Neural cell (in vitro differentiated cells): ENCODE measurements around the gene GINS1. TPM values are rescaled to one million over a fixed set of nuclear protein-coding genes. Genes with fewer than 3 reads are reported as not detected.

Experiments used
- H2AFZ ChIP-seq: fragments of 200-600, 300-800 bp; sonication (generic), shearing (Covaris generic); 2 replicates; pipeline ENCODE4 v1.6.0; 2014; ENCODE audit warnings: low read depth, mild to moderate bottlenecking, antibody characterized with exemption, low read length, moderate library complexity
- H3F3A ChIP-seq: fragments of 200-600 bp; shearing (Covaris generic); 2 replicates; pipeline ENCODE4 v1.6.1; 2016; ENCODE audit warnings: mild to moderate bottlenecking, moderate library complexity, mixed read lengths, antibody characterized with exemption, low read length; ENCODE audit not compliant: insufficient read depth, poor library complexity, severe bottlenecking
- H3K27ac ChIP-seq: fragments of 200-600, 300-800 bp; sonication (generic), shearing (Covaris generic); 2 replicates; pipeline ENCODE4 v1.5.1; 2014; ENCODE audit warnings: mild to moderate bottlenecking, low read length, moderate library complexity
- H3K27me3 ChIP-seq: fragments of 300-800, 200-600 bp; sonication (generic), shearing (Covaris generic); 2 replicates; pipeline ENCODE4 v1.6.0; 2014; ENCODE audit warnings: mild to moderate bottlenecking, low read depth, low read length, moderate library complexity; ENCODE audit not compliant: insufficient read depth
- H3K36me3 ChIP-seq: fragments of 300-800, 200-600 bp; sonication (generic), shearing (Covaris generic); 2 replicates; pipeline ENCODE4 v1.5.1; 2014; ENCODE audit warnings: mild to moderate bottlenecking, antibody characterized with exemption, low read length, moderate library complexity; ENCODE audit not compliant: insufficient read depth
- H3K4me2 ChIP-seq: fragments of 300-800, 200-600 bp; sonication (generic), shearing (Covaris generic); 2 replicates; pipeline ENCODE4 v1.6.0; 2014; ENCODE audit warnings: mild to moderate bottlenecking, low read length
- H3K4me3 ChIP-seq: fragments of 300-800, 200-600 bp; sonication (generic), shearing (Covaris generic); 2 replicates; pipeline ENCODE4 v1.5.1; 2014; ENCODE audit warnings: mild to moderate bottlenecking, low read length, moderate library complexity
- H3K79me2 ChIP-seq: fragments of 200-600 bp; shearing (Covaris generic); replicated peaks from 2 replicates; pipeline ENCODE4 v1.6.0; 2014; ENCODE audit warnings: mild to moderate bottlenecking, low read length, moderate library complexity; ENCODE audit not compliant: insufficient read depth
- H3K9ac ChIP-seq: fragments of 300-800, 200-600 bp; sonication (generic), shearing (Covaris generic); 2 replicates; pipeline ENCODE4 v1.6.1; 2016; ENCODE audit warnings: mild to moderate bottlenecking, low read length, mixed read lengths
- H3K9me2 ChIP-seq: fragments of 200-600 bp; shearing (Covaris generic); 2 replicates; pipeline ENCODE4 v1.6.1; 2016; ENCODE audit warnings: mild to moderate bottlenecking, low read length, mixed read lengths; ENCODE audit not compliant: insufficient read depth
- H3K9me3 ChIP-seq: fragments of 200-600, 300-800 bp; sonication (generic), shearing (Covaris generic); 2 replicates; pipeline ENCODE4 v1.6.1; 2016; ENCODE audit warnings: mild to moderate bottlenecking, mixed run types, low read length, moderate library complexity, mixed read lengths
- H4K20me1 ChIP-seq: fragments of 200-600 bp; shearing (Covaris generic); 2 replicates; pipeline ENCODE4 v1.6.1; 2016; ENCODE audit warnings: mild to moderate bottlenecking, mixed run types; ENCODE audit not compliant: insufficient read depth
- CTCF ChIP-seq: fragments of 450-650 bp; IDR thresholded peaks from 2 replicates; pipeline ENCODE4 v1.5.1; 2014; ENCODE audit warnings: antibody characterized with exemption, mild to moderate bottlenecking, moderate library complexity; ENCODE audit not compliant: poor library complexity, severe bottlenecking
- EP300 ChIP-seq: fragments of 450-650 bp; conservative IDR thresholded peaks from 2 replicates; pipeline ENCODE4 v1.6.1; 2014; ENCODE audit warnings: antibody characterized with exemption, mild to moderate bottlenecking, moderate library complexity; ENCODE audit not compliant: poor library complexity, severe bottlenecking
- EZH2 ChIP-seq: fragments of 200-600, 300-800 bp; shearing (Covaris generic), sonication (generic); IDR thresholded peaks from 2 replicates; pipeline ENCODE4 v1.6.1; 2014; ENCODE audit warnings: antibody characterized with exemption, low read length, borderline replicate concordance, mild to moderate bottlenecking; ENCODE audit not compliant: insufficient read depth, poor library complexity, severe bottlenecking
- MXI1 ChIP-seq: fragments of 450-650 bp; conservative IDR thresholded peaks from 2 replicates; pipeline ENCODE4 v1.6.1; 2014; ENCODE audit warnings: antibody characterized with exemption, mild to moderate bottlenecking; ENCODE audit not compliant: poor library complexity, severe bottlenecking
- POLR2AphosphoS5 ChIP-seq: IDR thresholded peaks from 2 replicates; pipeline ENCODE4 v1.6.1; 2012
- RAD21 ChIP-seq: fragments of 450-650 bp; conservative IDR thresholded peaks from 2 replicates; pipeline ENCODE4 v1.6.1; 2014; ENCODE audit warnings: antibody characterized with exemption, mild to moderate bottlenecking, moderate library complexity
- REST ChIP-seq: IDR thresholded peaks from 2 replicates; pipeline ENCODE4 v1.6.1; 2012; ENCODE audit warnings: borderline replicate concordance
- SMC3 ChIP-seq: fragments of 450-650 bp; conservative IDR thresholded peaks from 2 replicates; pipeline ENCODE4 v1.6.1; 2014; ENCODE audit warnings: antibody characterized with exemption, mild to moderate bottlenecking, moderate library complexity; ENCODE audit not compliant: poor library complexity
- TAF1 ChIP-seq: IDR thresholded peaks from 2 replicates; pipeline ENCODE4 v1.6.1; 2012; ENCODE audit warnings: low read depth
- polyA plus RNA-seq: library from polyadenylated mRNA; depleted of rRNA; stranded (reverse); fragments of >200 nt; gene quantifications from 2 replicates; pipeline ENCODE4 v1.2.3, GENCODE V29; 2014

GINS1 gene
- polyA plus RNA-seq, 1 donor from 2014 or later = 4.5 TPM

GRCh38 chr20:25487306-25487705 lies 79.8 kb downstream of the GINS1 start:
- Histone ChIP-seq H3K4me3 (no peak overlapping the region), H4K20me1 (no peaks in the 10 kb centered on the region), H3F3A (no peaks in the 10 kb centered on the region), H3K9me3 (no peaks in the 10 kb centered on the region), H3K79me2 (no peaks in the 10 kb centered on the region), H3K27ac (no peak overlapping the region), H3K36me3 (no peaks in the 10 kb centered on the region), H3K9me2 (no peaks in the 10 kb centered on the region), H2AFZ (no peak overlapping the region), H3K9ac (no peak overlapping the region), H3K4me2 (no peak overlapping the region), H3K27me3 (no peaks in the 10 kb centered on the region)
- TF ChIP-seq SMC3 (no peak), MXI1 (no peak), EZH2 (no peak), TAF1 (no peak), RAD21 (no peak), POLR2AphosphoS5 (no peak)

- Histone ChIP-seq H3K9ac (no peak overlapping the region), H4K20me1 (no peaks in the 10 kb centered on the region), H3K27me3 (no peaks in the 10 kb centered on the region), H3K9me3 (no peaks in the 10 kb centered on the region), H3K9me2 (no peaks in the 10 kb centered on the region), H3K79me2 (no peaks in the 10 kb centered on the region), H3K4me2 (no peak overlapping the region), H3F3A (no peaks in the 10 kb centered on the region), H2AFZ (no peak overlapping the region), H3K27ac (no peak overlapping the region), H3K4me3 (no peak overlapping the region), H3K36me3 (no peaks in the 10 kb centered on the region)
- TF ChIP-seq SMC3 (no peak), TAF1 (no peak), POLR2AphosphoS5 (no peak), MXI1 (no peak), EZH2 (no peak), REST (no peak), CTCF (no peak), RAD21 (no peak), EP300 (no peak)
Measured at GRCh38 chr20:25487975-25488374, 80.5 kb downstream of the GINS1 start.
